ENCODE data around the gene TRPM4.

Gene TRPM4

GRCh38 chr19:49157445-49158224 lies at the start of gene TRPM4:
TRPM4 (plus strand) TSS chr19:49157792; CDS start chr19:49157867, 75 bp downstream.
- Histone ChIP-seq H3K36me3 (ENCODE audit: insufficient read depth, low read length) (no peaks in the 10 kb centered on the region), H3K9ac (ENCODE audit: low read depth, low read length) (peak within 1 kb of the TSS; percentile 86), H3K9me3 (ENCODE audit: control insufficient read depth, insufficient read depth, low read length) (no peaks in the 10 kb centered on the region), H3K4me1 (ENCODE audit: insufficient read depth, low read length) (peaks cover 9% of the 10 kb centered on the region; the same call in 1 of the 2 replicates)

DNA sequence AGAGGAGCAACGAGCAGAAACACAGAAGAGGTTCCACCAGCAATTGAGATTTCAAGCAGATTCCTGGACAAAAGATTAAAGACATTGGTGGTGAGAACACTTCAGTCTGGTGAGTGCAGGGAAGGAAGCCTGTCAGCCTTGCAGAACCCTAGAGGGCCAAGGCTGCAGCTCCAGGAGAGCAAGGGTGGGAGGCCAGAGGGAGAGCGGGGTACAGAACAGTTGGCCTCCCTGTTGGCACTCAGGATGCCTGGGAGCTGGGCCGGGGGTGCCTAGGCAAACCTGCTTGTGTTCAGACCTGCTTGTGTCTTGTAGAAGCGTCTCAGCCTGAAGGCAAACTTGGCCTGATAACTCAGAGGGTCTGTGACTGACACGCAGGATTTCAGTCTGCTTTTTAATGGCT lies 48.5 kb upstream of the TRPM4 start:
- Histone ChIP-seq H3K9me3 (ENCODE audit: control insufficient read depth, insufficient read depth, low read length) (no peaks in the 10 kb centered on the region), H3K4me1 (ENCODE audit: insufficient read depth, low read length) (peaks cover 4% of the 10 kb centered on the region; the same call in 1 of the 2 replicates), H3K36me3 (ENCODE audit: insufficient read depth, low read length) (peaks cover 15% of the 10 kb centered on the region), H3K9ac (ENCODE audit: low read depth, low read length) (no peak overlapping the region)

DNA sequence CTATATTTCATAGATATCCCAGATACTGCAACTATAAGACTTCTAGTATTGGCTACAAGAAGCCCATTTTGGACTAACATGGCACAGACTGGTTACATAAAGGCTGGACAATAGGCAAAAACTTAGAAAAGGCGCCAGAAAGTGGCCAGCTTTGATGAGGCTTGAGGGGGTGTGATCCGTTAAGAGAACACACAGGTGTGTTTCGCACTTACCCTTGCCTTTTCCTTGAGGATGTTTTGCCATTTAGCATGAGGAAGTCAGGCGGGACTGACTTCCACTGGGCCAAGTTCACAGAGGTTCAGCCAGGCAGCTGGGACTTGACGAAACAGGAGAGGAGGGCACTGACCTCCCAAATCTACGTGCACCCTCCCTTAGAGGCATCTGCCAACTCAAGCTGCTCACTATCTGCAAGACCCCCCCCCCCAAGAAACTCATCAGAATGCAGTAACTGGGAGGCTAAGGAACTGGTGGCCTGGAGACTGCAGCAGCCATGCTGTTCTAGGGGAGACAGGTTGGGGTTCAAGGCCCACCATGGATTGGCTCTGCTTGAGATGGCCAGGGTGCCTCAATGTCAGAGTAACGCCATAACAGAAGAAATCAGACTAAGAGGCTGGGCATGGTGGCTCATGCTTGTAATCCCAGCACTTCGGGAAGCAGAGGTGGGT lies 47.9 kb upstream of the TRPM4 start:
- H3K36me3 ChIP-seq (ENCODE audit: insufficient read depth, low read length): peaks cover 15% of the 10 kb centered on the region
- H3K9ac ChIP-seq (ENCODE audit: low read depth, low read length): no peak overlapping the region
- H3K9me3 ChIP-seq (ENCODE audit: control insufficient read depth, insufficient read depth, low read length): no peaks in the 10 kb centered on the region
- peaks cover 4% of the 10 kb centered on the region; the same call in 1 of the 2 replicates for H3K4me1 ChIP-seq (ENCODE audit: insufficient read depth, low read length)

DNA sequence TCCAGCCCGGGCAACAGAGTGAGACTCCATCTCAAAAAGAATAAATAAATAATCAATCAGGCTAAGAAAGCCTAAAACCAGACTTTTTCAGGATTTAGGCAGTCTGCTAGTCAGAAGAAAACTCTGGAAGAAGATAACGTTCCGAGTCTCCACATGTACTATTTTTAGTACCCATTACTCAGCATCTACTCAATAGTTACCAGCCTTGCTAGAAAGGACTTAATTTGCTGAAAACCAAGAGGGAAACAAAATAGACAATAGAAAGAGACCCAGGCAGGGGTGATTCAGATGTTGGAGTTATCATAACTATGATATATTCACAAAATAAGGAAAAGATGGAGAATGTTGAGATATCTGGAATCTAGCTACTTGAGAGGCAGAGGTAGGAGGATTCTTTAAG lies 47.0 kb upstream of the TRPM4 start:
- H3K4me1 ChIP-seq (ENCODE audit: insufficient read depth, low read length): peaks cover 4% of the 10 kb centered on the region; the same call in 1 of the 2 replicates
- no peaks in the 10 kb centered on the region for H3K9me3 ChIP-seq (ENCODE audit: control insufficient read depth, insufficient read depth, low read length)
- H3K36me3 ChIP-seq (ENCODE audit: insufficient read depth, low read length): peaks cover 15% of the 10 kb centered on the region; the same call in 1 of the 2 replicates
- no peak overlapping the region for H3K9ac ChIP-seq (ENCODE audit: low read depth, low read length)

GRCh38 chr19:49111218-49111998 lies 46.2 kb upstream of the TRPM4 start:
- Histone ChIP-seq H3K36me3 (ENCODE audit: insufficient read depth, low read length) (peaks cover 15% of the 10 kb centered on the region; the same call in 1 of the 2 replicates), H3K9ac (ENCODE audit: low read depth, low read length) (no peak overlapping the region), H3K4me1 (ENCODE audit: insufficient read depth, low read length) (peaks cover 4% of the 10 kb centered on the region; the same call in 1 of the 2 replicates), H3K9me3 (ENCODE audit: control insufficient read depth, insufficient read depth, low read length) (no peaks in the 10 kb centered on the region)

DNA sequence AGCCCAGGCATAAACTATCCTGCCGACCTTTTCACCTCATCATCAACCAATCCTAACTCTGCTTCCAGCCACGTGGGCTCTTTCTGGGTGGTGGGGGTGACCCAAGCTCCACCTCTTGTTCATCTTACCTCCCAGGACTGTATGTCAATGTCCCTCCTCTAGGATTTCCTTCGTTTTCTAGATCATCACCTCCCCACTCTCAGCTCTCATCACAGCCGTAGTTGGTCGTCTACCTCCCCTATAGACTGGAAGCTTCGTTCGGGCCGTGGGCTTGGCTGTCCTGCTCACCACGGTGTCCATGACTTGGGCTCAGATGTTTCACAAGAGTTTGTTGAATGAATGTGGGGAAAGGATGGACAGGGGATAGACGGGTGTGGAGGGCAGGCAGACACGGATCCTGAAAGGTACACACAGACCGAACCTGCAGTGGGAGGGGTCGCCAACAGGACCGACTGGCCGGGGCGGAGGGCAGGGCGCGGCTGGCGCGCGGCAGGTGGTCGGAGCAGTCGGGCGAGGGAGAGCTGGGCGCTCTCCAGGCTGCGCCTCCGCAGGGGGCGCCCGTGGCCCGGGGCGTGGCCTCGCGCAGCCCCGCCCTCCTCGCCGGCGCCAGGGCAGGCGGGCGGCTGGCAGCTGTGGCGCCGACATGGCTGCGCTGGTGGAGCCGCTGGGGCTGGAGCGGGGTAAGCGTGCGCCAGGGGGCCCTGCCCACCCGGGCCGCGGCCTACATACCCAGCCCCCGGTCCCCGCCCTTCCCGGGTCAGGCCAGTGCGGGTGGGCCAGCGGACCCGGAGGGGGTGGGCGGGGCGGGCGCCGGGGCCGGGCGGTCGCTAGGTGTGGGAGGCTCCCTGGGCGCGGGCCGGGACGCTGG lies 43.6 kb upstream of the TRPM4 start, which contains the start of gene LIN7B:
TSS of gene LIN7B (plus strand) at position 609 of the 868 bp plus-strand sequence. CDS start at position 644, 35 bp downstream.
- H3K9ac ChIP-seq (ENCODE audit: low read depth, low read length): peak within 1 kb of the TSS; percentile 58

GRCh38 chr19:49114630-49115363 lies 42.8 kb upstream of the TRPM4 start:
- peak overlapping the region; percentile 58; the same call in 1 of the 2 replicates for H3K9ac ChIP-seq (ENCODE audit: low read depth, low read length)
- H3K4me1 ChIP-seq (ENCODE audit: insufficient read depth, low read length): no peaks in the 10 kb centered on the region; the same call in 1 of the 2 replicates
- no peaks in the 10 kb centered on the region for H3K36me3 ChIP-seq (ENCODE audit: insufficient read depth, low read length)
- H3K9me3 ChIP-seq (ENCODE audit: control insufficient read depth, insufficient read depth, low read length): no peaks in the 10 kb centered on the region

More for the DNA sequence above, 43.6 kb upstream of the TRPM4 start, which contains the start of gene LIN7B:
- Histone ChIP-seq H3K36me3 (ENCODE audit: insufficient read depth, low read length) (no peaks in the 10 kb centered on the region), H3K4me1 (ENCODE audit: insufficient read depth, low read length) (no peaks in the 10 kb centered on the region; the same call in 1 of the 2 replicates), H3K9me3 (ENCODE audit: control insufficient read depth, insufficient read depth, low read length) (no peaks in the 10 kb centered on the region)

DNA sequence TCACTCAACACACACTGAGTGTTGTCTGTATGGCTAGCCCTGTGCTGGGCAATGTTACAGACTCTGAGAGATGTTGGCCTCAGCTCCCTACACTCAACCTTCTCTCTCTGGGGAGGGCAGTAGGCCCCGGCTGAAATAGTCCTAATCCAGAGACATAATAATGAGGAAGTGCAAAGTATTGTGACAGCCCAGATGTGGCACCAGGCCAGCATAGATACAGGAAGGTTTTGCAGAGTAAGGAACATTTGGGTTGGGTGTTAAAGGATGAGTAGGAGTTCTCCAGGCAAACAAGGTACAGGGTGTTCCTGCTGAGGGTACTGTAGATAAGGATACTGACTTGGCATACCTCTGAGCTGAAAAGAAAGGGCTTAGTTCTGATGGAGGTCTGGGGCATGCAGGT lies 41.0 kb upstream of the TRPM4 start:
- Histone ChIP-seq H3K9ac (ENCODE audit: low read depth, low read length) (no peak overlapping the region), H3K9me3 (ENCODE audit: control insufficient read depth, insufficient read depth, low read length) (no peaks in the 10 kb centered on the region), H3K4me1 (ENCODE audit: insufficient read depth, low read length) (no peaks in the 10 kb centered on the region; the same call in 1 of the 2 replicates), H3K36me3 (ENCODE audit: insufficient read depth, low read length) (no peaks in the 10 kb centered on the region)

GRCh38 chr19:49117677-49118564 lies 39.7 kb upstream of the TRPM4 start:
- Histone ChIP-seq H3K9me3 (ENCODE audit: control insufficient read depth, insufficient read depth, low read length) (no peaks in the 10 kb centered on the region), H3K9ac (ENCODE audit: low read depth, low read length) (peak overlapping the region; percentile 90; the same call in 1 of the 2 replicates), H3K4me1 (ENCODE audit: insufficient read depth, low read length) (no peaks in the 10 kb centered on the region; the same call in 1 of the 2 replicates), H3K36me3 (ENCODE audit: insufficient read depth, low read length) (no peaks in the 10 kb centered on the region)

GRCh38 chr19:49118565-49119410 lies 38.8 kb upstream of the TRPM4 start, which contains the start of gene C19orf73:
C19orf73 (minus strand) TSS chr19:49119143; CDS start chr19:49119022, 121 bp downstream.
- peak within 1 kb of the TSS; percentile 90 for H3K9ac ChIP-seq (ENCODE audit: low read depth, low read length)
- H3K4me1 ChIP-seq (ENCODE audit: insufficient read depth, low read length): no peaks in the 10 kb centered on the region; the same call in 1 of the 2 replicates
- no peaks in the 10 kb centered on the region for H3K9me3 ChIP-seq (ENCODE audit: control insufficient read depth, insufficient read depth, low read length)
- no peaks in the 10 kb centered on the region for H3K36me3 ChIP-seq (ENCODE audit: insufficient read depth, low read length)

All from ES-I3 (cell line).